GM21825 (cell line): ENCODE measurements around the gene FRYL.
"Not testable (repeated sequence)": the region's sequence is repeated elsewhere in the genome, so short reads cannot be mapped to it uniquely, and the experiment has no call there.

Source experiments
- ATAC-seq: cut with Tn5 transposase; IDR thresholded peaks from one replicate; pipeline ENCODE4 v1.9.1; 2021; ENCODE audit warnings: mild to moderate bottlenecking, moderate library complexity; ENCODE audit not compliant: unreplicated experiment

FRYL gene

DNA sequence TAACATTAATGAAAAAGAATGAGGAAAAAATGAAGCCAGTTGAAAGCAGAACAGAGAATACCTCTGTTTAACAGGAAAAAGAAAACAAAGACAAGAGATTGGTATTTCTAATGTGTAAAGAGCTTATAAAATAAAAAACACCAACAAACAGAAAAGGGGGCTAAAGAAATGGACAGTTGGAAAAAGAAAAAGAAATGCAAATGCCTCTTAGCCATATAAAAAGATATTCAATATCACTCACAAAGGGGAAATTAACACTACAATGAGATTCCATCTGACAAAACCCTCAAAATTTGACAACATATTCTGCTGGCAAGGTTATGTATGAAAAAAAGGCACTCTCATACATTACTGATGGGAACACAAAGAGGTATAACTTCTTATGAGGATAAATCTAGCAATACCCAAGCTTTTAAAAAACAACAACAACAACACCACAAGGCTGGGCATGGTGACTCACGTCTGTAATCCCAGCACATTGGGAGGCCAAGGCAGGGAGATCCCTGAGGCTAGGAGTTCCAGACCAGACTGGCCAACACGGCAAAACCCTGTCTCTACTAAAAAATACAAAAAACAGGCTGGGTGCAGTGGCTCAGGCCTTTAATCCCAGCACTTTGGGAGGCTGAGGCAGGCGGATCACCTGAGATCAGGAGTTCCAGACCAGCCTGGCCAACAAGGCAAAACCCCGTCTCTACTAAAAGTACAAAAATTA, 75.8 kb downstream of the FRYL start:
- ATAC-seq = no peak

DNA sequence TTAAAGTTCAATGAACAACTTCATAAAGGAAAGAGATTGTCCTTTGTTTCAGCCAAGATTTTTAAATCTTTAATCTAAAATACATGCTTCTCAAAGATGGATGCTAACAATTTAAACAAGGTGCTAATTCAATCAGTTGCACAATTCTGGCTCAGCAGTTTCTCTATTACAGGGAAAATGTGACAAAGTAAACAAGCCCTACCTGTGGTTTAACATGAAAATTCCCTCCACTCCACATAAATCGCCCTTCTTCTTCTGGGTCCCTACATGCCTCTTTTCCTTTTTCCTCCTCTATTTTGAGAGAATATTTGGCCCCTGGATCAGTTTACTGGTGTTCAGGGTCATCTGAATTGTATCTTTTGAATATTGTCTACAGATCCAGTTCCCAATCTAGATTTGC, 80.6 kb downstream of the FRYL start:
- no peak for ATAC-seq

DNA sequence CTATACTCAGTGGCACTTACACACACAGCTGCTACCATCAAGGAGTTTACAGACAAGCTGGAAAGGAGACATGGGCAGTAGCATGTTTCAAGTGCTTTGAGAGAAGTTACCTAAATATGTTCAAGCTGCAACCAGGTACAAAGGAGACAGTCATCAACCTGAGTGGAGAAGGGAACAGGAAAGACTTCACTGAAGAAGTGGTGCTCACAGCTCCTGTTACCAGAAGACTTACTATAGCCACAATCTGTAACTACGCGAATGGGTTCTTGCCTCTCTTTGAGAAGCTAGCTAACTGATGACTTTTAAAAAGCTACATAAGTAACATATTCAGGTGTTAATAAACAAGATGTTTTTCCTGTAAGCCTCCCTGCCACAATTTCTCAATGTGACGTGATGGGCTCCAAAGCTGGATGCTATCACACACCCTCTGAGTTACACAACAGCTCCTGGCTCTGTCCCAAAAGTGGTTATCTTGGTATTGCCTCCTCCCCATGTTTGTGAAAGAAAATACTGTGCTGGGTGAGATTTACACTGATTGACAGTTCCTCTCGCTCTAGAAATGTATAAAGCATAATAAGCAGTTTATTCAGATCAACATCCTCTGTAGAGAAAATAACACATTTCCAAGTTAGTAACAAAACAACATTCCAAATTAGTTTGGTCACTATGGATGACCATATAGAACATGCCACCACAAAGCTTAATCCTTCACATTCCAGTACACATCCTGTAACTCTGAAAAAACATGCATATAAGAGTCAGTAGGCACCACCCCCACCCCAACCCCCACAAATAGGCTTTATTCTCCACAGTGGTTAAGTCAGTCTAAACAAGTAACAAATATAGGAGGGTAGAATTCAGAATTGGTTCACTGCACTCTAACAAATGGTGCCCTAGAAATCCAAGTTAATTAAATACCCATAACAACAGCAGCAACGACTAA, 81.8 kb downstream of the FRYL start:
- no peak for ATAC-seq

DNA sequence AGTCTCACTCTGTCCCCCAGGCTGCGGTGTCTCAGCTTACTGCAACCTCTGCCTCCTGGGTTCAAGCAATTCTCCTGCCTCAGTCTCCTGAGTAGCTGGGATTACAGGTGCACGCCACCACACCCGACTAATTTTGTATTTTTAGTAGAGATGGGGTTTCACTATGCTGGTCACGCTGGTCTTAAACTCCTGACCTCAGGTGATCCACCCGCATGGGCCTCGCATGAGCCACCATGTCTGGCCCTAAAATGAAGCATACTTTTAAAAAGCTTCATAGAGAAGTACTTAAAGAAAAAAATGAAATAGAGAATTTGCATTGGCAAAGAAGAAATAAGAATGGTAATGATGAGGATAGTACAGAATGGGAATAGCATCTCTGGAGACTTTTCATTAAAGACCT, 82.6 kb downstream of the FRYL start:
- ATAC-seq = not testable (repeated sequence)

DNA sequence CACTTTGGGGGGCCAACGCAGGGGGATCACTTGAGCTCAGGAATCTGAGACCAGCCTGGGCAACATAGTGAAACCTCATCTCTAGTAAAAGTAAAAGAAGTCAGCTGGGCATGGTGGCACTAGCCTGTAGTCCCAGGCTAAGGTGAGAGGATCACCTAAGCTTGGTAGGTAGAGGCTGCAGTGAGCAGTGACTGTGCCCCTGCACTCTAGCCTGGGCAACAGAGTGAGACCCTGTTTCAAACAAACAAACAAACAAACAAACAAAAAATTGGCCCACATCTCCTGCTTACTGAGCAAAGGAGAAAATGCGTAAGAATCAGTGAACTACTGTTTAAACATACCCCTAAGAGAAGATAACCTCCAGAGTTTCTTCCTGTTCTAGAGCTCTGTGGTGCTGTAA, 85.3 kb downstream of the FRYL start:
- ATAC-seq = no peak

DNA sequence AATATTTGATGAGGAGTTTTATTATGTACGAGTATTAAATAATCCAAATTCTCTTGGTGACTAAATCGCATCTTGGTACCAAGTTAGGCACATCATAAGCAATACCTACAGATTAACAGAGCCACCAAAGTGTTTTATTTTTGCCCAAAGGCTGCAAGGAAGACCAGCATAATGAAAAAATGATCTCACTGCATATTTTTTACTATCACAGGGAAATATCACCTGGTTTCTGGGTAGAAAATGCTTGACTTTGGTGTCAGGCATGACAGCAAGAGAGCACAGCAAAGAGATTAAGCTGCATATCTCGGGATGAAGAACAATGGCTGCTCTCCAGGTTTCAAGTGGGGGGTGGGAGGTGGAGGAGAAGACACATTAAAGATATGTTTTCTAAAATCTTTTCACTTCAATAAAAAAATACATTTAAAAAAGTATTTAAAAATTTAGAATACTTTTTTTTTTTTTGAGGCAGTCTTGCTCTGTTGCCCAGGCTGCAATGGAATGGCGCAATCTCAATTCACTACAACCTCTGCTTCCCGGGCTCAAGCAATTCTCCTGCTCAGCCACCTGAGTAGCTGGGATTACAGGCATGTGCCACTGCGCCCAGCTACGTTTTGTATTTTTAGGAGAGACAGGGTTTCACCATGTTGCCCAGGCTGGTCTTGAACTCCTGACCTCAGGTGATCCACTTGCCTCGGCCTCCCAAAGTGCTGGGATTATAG, 86.1 kb downstream of the FRYL start:
- ATAC-seq = no peak

DNA sequence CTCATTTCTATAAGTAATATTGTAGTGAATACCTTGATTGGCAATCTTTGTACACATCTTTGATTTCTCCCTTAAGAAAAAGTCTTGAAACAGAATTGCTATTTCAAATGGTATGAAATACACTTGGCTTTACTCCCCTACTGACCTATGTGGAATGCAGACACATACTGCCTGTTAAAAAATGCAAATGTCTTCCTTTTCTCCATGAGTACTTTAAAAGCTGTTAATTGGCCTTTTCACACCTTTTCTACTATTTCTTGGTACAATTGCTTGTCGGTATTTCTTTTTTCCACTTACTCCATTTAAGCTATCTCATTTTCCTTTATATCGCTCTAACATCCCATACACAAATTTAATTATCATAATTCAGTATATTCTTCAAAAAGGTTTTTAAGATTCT, 87.2 kb downstream of the FRYL start:
- no peak for ATAC-seq

DNA sequence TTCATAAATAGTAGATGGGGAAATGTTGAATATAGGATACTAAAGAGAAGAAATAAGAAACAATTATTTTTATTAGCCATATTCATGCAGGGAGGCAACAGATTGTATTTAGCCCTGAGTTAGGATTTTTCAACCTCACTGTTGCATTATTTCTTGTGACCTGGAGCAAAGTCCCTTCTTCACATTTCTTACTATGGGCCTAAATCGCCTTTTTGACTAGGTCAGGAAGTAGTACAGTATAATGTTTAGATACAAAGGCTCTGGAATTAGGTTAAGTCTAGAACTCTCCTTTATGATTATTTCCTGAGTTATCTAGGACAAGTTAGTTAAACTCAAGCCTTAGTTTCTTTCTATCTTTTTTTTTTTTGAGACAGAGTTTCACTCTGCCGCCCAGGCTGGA, 88.0 kb downstream of the FRYL start:
- ATAC-seq = no peak

DNA sequence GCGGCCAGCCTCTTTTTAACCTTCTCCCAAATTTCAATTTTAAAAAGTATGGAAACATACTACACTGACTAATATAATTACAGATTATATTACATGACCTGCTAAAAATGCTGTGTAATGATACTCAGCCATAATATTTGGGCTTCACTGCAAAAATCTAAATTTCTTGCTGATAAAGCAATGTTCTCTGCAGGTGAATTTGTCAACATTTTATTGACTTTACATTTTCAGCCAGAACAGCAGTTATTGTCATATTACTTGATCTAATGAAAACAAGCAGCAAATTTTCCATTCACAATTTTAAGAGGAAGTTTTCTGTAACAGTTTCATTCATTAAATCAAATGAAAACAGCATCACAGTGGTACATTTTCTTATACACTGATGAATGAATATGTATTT, 91.1 kb downstream of the FRYL start:
- ATAC-seq = no peak

DNA sequence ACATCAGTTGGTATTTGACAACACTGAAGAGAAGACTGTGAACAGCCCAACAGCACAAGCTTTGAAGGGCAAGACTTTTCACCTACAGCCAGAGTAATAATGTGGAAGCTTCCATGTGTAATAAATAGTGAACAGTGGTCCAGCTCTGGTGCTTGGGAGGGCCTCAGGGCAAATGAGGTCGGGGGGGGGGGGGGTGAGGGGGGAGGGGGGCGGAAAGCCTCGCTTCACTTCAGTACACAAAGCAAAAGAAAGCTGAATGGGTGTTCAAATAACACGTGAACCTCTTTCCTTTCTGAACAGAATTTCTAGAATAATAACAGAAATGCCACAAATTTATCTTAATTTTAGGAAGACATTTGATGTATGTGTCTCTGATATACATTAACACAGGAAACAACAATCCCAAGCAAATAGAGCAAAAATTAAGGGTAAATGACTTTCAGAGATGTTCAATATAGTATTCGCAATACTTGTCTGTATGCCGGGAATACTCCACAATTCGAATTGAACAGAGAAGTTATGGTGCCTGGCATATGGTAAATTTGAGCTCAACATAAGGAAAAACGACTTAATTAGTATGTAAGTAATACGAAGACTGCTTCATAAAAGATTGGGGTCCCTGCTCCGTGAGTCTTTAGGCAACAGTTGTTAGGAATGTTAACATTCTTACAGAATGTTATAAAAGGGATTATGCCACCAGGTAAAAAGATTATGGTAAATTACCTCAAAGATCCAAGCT, 92.6 kb downstream of the FRYL start:
- no peak for ATAC-seq

DNA sequence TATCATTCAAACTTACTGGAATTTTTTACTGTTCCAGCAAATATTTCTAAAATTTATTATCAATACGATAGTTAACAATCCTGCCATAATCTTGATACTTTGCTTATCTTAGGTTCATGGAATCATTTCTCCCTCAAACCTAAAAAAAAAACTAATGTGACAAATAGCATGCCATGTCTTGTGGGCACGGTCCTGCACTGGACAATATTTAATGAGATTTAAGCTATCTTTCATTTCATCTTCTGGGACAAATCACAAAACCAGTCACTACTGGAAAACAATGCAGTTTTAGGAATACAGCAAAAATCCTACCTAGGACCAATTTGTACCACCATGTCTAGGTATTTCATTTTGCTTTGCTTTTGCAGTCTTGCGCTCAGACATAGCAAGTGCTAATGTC, 93.7 kb downstream of the FRYL start:
- no peak for ATAC-seq

DNA sequence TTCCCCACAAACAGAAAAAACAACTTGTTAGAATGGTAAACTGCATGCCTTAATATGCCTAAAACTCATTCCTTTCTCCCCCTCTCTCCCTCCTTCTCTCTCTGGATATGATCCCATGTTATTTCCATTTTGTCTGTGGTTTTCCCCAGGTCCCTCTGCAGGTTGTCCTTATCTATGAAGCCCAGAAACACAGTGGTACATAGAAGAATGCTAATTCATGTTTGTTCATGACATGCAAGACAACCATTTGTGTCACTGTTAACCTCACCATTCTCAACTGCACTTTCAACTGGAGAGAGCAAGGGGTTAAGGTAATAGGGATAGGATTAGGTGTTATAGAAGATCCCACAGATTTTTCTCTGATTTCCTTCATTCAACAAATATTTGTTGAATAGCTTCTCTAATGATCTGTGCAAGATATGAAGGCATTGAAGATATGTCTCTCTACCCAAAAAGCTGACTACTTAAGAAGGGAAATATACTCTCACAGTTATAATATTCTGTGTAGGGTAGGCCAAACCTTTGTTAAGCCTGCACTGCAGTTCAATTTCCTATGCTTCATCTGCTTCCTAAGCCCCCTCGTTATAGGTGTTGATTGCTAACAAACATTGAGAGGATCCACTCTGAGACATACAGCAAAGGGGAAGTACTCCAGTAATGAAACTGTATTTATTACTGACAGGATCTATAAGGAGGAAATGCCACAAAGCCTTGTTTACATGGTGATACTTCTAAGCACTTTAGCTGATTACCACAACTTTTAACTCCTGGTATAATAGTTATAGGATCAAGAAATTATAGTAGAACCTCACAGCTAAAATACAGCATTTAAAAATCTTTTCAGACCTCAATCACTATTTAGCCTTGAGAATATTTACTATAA, 96.1 kb downstream of the FRYL start:
- peak; percentile 87 for ATAC-seq

DNA sequence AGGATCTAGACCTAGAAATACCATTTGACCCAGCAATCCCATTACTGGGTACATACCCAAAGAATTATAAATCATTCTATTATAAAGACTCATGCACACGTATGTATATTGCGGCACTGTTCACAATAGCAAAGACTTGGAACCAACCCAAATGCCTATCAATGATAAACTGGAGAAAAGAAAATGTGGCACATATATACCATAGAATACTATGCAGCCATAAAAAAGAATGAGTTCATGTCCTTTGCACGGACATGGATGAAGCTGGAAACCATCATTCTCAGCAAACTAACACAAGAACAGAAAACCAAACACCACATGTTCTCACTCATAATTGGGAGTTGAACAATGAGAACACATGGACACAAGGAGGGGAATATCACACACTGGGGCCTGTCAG, 97.2 kb downstream of the FRYL start:
- ATAC-seq = not testable (repeated sequence)

DNA sequence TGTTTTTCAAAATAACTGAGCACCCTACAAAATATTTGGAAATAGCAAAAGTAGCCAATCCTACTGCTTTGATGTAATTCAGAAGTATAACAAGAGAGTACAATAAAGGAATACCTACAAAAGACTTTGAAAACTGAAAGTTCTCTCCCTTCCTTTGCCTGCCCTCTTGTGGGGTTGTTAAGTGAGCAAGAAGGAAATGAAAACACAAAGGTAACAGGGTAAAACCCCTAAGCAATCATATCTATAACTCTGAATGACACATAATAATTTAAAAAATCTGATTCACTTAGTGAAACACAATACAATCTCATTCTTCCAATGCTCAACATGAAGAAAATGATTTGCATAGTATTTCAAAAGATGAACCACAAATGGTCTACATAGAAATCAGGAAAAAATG, 98.2 kb downstream of the FRYL start:
- peak; percentile 69 for ATAC-seq

DNA sequence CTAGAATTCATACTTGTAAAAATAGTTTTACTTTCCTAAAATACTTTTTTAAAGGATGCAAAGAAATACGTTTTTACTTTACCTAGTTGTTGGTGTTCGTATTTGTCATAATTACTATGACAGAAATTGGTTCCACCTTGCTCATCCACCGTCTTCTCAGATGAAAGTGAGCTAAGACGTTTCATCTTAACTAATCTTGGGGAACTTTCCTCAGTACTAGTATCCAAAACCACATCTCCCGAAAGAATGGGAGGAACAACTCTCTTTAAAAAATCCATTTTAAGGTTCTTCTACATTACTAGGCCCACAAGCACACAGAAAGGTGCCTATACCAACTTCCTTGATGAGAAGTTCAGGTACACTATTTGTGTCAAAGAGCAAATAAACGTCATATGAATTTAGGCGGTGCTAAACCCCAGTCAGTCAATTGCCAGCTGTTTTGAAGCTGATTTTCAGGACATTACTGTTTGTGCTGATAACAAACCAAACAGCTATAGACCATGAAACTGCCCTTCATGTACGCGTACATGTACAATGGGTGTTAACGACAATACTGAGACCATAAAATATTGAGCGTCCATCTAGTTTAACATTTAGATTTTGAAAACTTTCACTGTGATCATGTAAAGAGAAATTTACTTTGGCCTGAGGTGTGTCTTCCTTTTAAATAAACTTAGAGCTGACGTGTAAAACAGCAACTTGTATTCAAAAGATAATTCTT, 99.1 kb downstream of the FRYL start:
- ATAC-seq = no peak

DNA sequence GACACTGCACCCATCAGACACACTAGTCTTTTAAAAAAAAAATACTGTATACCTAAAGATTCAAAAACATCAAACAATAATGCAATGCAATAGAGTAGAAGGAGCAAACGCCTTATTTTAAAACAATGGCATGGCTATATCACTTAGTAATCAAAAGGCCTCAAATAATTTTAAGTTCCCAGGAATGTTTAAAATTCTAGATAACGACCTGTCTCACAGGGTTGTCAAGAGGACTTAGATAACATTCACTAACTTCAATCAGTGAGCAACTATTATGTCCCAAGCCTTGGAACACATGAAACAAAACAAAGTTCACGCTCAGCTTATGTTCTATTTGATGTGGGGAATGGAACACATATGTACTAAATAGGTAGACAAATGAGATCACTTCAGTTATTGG, 106.5 kb downstream of the FRYL start:
- no peak for ATAC-seq

DNA sequence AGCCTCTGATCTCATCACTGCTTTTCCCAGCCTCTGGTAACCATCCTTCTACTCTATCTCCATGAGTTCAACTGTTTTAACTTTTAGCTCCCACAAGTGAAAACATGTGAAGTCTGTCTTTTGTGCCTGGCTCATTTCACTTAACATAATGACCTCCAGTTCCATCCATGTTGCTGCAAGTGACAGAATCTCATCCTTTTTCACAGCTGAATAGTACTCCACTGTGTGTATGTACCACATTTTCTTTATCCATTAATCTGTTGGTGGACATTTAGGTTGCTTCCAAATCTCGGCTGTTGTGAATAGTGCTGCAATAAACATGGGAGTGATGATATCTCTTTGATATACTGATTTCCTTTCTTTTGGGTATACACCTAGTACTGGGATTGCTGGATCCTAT, 109.5 kb downstream of the FRYL start:
- no peak for ATAC-seq

DNA sequence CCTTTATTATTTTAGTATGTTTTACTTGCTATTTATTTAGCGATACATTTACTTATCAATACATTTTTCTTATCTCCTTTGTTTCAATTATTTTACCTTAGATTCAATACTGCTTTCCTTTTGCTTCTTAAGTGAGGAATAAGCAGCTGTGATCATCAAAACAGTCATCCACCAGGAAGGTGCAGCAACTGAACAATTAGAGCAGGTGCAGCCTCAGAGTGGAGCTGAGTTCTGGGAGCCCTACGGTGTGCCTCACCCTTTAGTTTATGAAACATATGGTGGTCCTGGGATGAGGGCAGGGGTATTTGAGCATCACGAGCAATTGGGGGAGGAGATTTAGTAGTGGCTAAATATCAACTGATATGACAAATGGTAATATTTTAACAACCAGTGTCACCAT, 111.0 kb downstream of the FRYL start:
- ATAC-seq = no peak

DNA sequence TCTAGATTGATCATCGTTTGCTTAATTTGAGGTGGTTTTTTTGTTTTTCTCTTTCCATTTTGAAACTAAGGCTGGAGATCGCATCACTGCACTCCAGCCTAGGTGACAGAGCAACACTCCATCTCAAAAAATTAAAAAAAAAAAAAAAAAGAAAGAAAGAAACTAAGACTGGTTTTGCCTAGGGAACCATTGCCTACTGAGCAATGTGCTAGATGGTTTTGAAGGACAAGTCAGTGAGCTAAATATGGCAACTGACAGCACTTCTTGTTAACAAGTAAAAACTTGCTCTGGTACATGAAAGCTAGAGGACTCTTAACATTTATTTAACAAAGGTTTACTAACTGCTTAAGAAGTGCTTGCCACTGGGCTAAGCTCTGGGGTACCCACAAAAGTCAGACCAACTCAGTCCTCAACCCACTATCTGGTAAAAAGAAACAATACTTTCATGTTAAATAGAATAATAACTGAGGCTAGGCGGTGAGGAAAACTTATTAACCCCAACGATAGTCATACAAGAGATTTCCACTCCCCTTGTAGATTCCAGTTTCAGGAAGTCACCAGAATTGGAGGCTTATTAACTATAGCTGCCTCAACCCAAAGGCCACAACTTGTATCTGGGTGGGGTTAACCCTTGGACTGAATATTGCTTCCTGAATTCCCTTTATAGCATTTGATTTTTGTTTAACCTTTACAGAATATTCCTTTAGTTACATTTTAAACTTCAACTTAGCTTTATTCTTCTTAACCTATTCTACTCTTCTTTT, 111.6 kb downstream of the FRYL start:
- ATAC-seq = no peak
